ENCODE measurements around the gene NR3C2. TPM values are rescaled to one million over a fixed set of nuclear protein-coding genes. Genes with fewer than 3 reads are reported as not detected.
"Not testable (repeated sequence)": the region's sequence is repeated elsewhere in the genome, so short reads cannot be mapped to it uniquely, and the experiment has no call there.

Gene NR3C2
- total RNA-seq, 1 donor = 4.7 TPM

GRCh38 chr4:148332486-148332885, 109.7 kb downstream of the NR3C2 start:
- no peak for TF ChIP-seq CTCF (IDR thresholded peaks at IDR 0.05; ENCODE audit: insufficient read depth, low read length)
- H3K4me3 ChIP-seq (ENCODE audit: low read depth, low read length) = no peak overlapping the region
- no peak for DNase-seq (ENCODE audit: low read depth)

DNA sequence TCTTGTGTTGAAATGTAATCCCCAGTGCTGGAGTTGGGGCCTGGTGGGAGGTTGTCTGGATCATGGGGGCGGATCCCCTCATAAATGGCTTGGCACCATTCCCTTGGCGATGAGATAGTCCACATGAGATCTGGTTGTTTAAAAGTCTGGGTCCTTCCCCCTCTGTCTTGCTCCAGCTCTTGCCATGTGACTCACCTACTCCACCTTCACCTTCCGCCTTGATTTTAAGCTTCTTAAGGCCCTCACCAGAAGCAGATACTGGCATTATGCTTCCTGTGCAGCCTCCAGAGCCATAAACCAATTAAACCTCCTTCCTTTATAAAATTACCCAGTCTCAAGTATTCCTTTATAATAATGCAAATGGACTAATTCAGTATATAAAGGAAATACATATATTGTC, 111.5 kb downstream of the NR3C2 start:
- no peak for DNase-seq (ENCODE audit: low read depth)
- no peak for TF ChIP-seq CTCF (IDR thresholded peaks at IDR 0.05; ENCODE audit: insufficient read depth, low read length)
- no peak overlapping the region for H3K4me3 ChIP-seq (ENCODE audit: low read depth, low read length)

DNA sequence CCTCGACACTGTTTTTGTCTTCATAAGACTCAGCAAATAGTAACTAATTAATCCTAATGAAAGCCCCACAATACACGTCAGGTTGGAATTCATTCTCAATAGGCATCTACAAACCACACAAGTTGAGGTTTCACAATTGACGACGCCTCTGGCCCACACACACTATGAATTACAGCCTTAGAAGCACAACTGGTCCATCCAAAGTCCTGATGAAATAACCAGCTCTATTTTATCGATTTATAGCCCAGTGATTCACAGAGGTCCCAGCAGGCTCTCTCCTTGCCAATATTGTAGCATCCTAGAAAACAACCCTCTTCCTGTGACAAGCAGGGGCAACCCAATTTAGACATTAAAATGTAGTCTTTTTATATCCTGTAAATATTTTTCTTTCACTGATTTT, 112.1 kb downstream of the NR3C2 start:
- no peak overlapping the region for H3K4me3 ChIP-seq (ENCODE audit: low read depth, low read length)
- no peak for TF ChIP-seq CTCF (IDR thresholded peaks at IDR 0.05; ENCODE audit: insufficient read depth, low read length)
- no peak for DNase-seq (ENCODE audit: low read depth)

- no peak for DNase-seq (ENCODE audit: low read depth)
- H3K4me3 ChIP-seq (ENCODE audit: low read depth, low read length) = no peak overlapping the region
Measured at GRCh38 chr4:148329751-148330150, 112.5 kb downstream of the NR3C2 start.

GRCh38 chr4:148327683-148328082, 114.5 kb downstream of the NR3C2 start:
- H3K4me3 ChIP-seq (ENCODE audit: low read depth, low read length) = no peak overlapping the region
- no peak for TF ChIP-seq CTCF (IDR thresholded peaks at IDR 0.05; ENCODE audit: insufficient read depth, low read length)
- no peak for DNase-seq (ENCODE audit: low read depth)

More at GRCh38 chr4:148329751-148330150, 112.5 kb downstream of the NR3C2 start:
- TF ChIP-seq CTCF (IDR thresholded peaks at IDR 0.05; ENCODE audit: insufficient read depth, low read length) = no peak

DNA sequence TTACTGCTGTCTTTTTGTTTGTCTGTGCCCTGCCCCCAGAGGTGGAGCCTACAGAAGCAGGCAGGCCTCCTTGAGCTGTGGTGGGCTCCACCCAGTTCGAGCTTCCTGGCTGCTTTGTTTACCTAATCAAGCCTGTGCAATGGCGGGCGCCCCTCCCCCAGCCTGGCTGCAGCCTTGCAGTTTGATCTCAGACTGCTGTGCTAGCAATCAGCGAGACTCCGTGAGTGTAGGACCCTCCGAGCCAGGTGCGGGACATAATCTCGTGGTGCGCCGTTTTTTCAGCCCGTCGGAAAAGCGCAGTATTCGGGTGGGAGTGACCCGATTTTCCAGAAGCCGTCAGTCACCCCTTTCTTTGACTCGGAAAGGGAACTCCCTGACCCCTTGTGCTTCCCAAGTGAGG, 118.9 kb downstream of the NR3C2 start:
- H3K4me3 ChIP-seq (ENCODE audit: low read depth, low read length); DNase-seq (ENCODE audit: low read depth): not testable (repeated sequence)

GRCh38 chr4:148315049-148315448, 127.2 kb downstream of the NR3C2 start:
- H3K4me3 ChIP-seq (ENCODE audit: low read depth, low read length) = no peak overlapping the region
- no peak for TF ChIP-seq CTCF (IDR thresholded peaks at IDR 0.05; ENCODE audit: insufficient read depth, low read length)
- DNase-seq (ENCODE audit: low read depth) = no peak
